Dermis blood vessel endothelial cell (primary cell): ENCODE results near the gene C2orf49. TPM values are rescaled to one million over a fixed set of nuclear protein-coding genes. Genes with fewer than 3 reads are reported as not detected.

ENCODE experiments used
- DNase-seq: peaks from one replicate; pipeline ENCODE4 v3.0.0; 2010
- total RNA-seq: library from RNA; depleted of rRNA; stranded (reverse); fragments of >200 nt; gene quantifications from 2 replicates; pipeline ENCODE4 v1.2.3, GENCODE V29; 2014

Gene C2orf49
- total RNA-seq, 1 donor from 2014 or later: 18.4 TPM

GRCh38 chr2:105384216-105384615, 46.9 kb downstream of the C2orf49 start:
- DNase-seq: no peak

GRCh38 chr2:105384861-105385260, 47.5 kb downstream of the C2orf49 start:
- DNase-seq: no peak

- DNase-seq: no peak
Measured at GRCh38 chr2:105385731-105386540, 48.6 kb downstream of the C2orf49 start.

GRCh38 chr2:105387225-105387624, 49.9 kb downstream of the C2orf49 start:
- peak; percentile 52 for DNase-seq

GRCh38 chr2:105388971-105389381, 51.6 kb downstream of the C2orf49 start:
- DNase-seq: peak; percentile 96

GRCh38 chr2:105390454-105390853, 53.1 kb downstream of the C2orf49 start:
- peak; percentile 28 for DNase-seq

- peak; percentile 13 for DNase-seq
Measured at GRCh38 chr2:105391058-105391627, 53.8 kb downstream of the C2orf49 start.

- peak; percentile 47 for DNase-seq
Measured at GRCh38 chr2:105391763-105392662, 54.7 kb downstream of the C2orf49 start.

- peak; percentile 96 for DNase-seq
Measured at GRCh38 chr2:105393373-105394055, 56.2 kb downstream of the C2orf49 start.

- DNase-seq: peak; percentile 46
Measured at GRCh38 chr2:105394951-105395611, 57.7 kb downstream of the C2orf49 start.

GRCh38 chr2:105395691-105396090, 58.4 kb downstream of the C2orf49 start:
- peak; percentile 27 for DNase-seq

- peak; percentile 94 for DNase-seq
Measured at GRCh38 chr2:105396254-105397024, 59.1 kb downstream of the C2orf49 start.

- DNase-seq: peak; percentile 53
Measured at GRCh38 chr2:105397025-105397722, 59.8 kb downstream of the C2orf49 start.

GRCh38 chr2:105397953-105398335, 60.6 kb downstream of the C2orf49 start:
- no peak for DNase-seq

- DNase-seq: peak; percentile 90
Measured at GRCh38 chr2:105398336-105399206, 61.2 kb downstream of the C2orf49 start, which contains the start of gene FHL2. FHL2 (minus strand) TSS chr2:105399051; CDS start chr2:105386516, 12,535 bp downstream.
